ENCODE measurements around the gene GPR55.

GPR55 gene

DNA sequence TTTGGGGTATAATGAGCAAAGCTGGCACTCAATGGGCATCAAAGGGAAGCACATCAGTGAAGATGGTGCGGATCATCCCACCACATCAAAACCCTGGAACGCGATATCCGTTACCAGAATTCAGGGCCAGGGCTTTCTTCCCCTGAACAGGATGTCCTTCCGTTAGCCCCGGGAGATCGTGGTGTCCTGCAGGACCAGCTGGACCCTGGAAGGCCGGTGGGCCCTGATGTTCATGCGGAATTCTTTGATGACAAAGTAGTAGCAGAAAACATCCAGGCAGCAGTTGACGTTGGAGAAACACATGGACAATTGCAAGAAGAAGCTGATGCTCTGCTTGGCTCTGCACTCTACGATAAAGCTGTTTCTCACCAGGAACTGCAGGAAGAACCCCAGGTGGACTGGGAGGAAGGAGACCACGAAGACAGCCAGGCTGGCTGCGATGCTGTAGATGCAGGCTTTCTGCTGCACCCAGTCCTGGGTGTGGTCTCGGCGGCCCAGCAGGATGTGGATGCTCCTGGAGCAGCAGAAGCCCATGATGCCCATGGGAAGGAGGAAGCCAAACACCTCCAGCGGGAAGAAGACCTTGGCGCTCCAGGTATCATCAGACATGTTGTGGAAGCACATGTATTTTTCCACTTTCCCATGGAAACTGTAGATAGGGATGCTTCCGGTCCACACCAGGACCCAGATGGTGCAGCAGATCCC is 15.0 kb downstream of the GPR55 start:
- CTCF ChIA-PET, result interaction anchor here (0.7 to 10.7 kb wide), 3 partner anchors 8 to 75 kb away, joined by 3 to 108 read pairs (median 54); partner anchors contain the start of gene GPR55
- POLR2A ChIA-PET, result no interaction called here
- TF ChIP-seq, protein P1, sequence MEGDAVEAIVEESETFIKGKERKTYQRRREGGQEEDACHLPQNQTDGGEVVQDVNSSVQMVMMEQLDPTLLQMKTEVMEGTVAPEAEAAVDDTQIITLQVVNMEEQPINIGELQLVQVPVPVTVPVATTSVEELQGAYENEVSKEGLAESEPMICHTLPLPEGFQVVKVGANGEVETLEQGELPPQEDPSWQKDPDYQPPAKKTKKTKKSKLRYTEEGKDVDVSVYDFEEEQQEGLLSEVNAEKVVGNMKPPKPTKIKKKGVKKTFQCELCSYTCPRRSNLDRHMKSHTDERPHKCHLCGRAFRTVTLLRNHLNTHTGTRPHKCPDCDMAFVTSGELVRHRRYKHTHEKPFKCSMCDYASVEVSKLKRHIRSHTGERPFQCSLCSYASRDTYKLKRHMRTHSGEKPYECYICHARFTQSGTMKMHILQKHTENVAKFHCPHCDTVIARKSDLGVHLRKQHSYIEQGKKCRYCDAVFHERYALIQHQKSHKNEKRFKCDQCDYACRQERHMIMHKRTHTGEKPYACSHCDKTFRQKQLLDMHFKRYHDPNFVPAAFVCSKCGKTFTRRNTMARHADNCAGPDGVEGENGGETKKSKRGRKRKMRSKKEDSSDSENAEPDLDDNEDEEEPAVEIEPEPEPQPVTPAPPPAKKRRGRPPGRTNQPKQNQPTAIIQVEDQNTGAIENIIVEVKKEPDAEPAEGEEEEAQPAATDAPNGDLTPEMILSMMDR (IDR thresholded peaks at IDR 0.05; ENCODE audit: control extremely low read depth, extremely low read depth, low read depth, missing control alignments), result no peak
- no peak for DNase-seq (ENCODE audit: extremely low spot score)

DNA sequence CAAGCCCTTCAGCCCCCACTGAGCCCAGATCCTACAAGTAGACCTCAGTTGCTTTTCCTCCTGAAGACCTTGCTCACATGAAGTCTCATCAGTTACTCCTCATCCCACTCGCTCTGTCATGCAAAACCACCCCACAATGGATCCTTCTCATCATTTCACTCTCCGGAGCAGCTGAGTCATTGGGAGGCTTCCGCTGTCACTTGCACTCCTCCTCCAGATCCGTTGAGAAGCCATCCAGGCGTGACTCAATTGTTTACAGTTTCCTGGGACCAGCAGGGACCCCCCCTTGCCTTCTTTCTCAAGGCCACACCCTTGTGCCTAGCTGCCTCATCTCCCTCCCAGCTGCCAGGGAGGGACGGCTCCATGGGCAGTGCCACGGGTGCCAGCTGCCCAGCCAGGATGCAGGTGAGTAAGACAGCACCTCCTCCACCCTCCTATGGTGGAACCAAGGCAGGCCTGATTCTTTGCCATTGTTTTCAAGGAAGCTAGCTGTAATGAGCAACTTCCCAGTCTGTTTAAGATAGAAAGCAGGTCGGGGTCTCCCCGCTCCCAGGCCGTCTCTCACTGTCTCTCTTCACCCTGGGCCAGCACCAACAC is 16.3 kb downstream of the GPR55 start:
- no peak for DNase-seq (ENCODE audit: extremely low spot score)

DNA sequence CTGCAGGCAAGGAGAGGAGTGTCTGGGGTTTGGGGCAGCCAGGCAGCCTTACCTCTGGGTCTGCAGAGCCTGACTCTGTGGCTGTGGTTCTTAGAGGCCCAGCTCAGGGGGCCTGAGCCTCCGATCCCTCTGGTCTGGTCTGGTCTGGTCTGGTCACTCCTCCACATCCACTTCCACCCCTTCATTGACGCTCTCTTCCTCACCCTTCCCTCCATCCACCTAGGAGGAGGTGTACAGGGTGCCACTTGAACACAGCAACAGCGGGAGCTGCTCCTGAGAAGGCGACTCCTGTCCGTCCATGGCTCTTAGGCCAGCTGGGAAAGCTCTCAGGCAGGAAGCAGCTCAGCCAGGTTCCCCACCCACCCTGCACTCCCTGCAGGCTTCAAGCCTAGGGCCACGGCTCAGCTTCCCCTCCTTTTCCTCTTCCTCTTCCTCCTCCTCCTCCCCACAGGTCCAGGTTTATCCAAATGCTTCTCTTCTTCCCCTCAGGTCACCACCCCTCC is 16.9 kb downstream of the GPR55 start:
- ChIA-PET POLR2A (interaction anchor here (1.0 kb wide), 1 partner anchor 16 kb away, joined by 3 read pairs; the partner anchor contains the start of gene GPR55), CTCF (interaction anchor here (1.2 to 13.8 kb wide), 4 partner anchors 17 to 145 kb away, joined by 3 to 256 read pairs (median 56); partner anchors contain the start of gene GPR55)
- TF ChIP-seq, protein P1 (IDR thresholded peaks at IDR 0.05; ENCODE audit: control extremely low read depth, extremely low read depth, low read depth, missing control alignments), result no peak
- DNase-seq (ENCODE audit: extremely low spot score), result no peak

More for the DNA sequence above, 16.3 kb downstream of the GPR55 start:
- POLR2A ChIA-PET, result no interaction called here
- CTCF ChIA-PET, result interaction anchor here (1.2 to 13.8 kb wide), 4 partner anchors 16 to 144 kb away, joined by 3 to 256 read pairs (median 56); partner anchors contain the start of gene GPR55
- TF ChIP-seq, protein P1 (IDR thresholded peaks at IDR 0.05; ENCODE audit: control extremely low read depth, extremely low read depth, low read depth, missing control alignments), result no peak

DNA sequence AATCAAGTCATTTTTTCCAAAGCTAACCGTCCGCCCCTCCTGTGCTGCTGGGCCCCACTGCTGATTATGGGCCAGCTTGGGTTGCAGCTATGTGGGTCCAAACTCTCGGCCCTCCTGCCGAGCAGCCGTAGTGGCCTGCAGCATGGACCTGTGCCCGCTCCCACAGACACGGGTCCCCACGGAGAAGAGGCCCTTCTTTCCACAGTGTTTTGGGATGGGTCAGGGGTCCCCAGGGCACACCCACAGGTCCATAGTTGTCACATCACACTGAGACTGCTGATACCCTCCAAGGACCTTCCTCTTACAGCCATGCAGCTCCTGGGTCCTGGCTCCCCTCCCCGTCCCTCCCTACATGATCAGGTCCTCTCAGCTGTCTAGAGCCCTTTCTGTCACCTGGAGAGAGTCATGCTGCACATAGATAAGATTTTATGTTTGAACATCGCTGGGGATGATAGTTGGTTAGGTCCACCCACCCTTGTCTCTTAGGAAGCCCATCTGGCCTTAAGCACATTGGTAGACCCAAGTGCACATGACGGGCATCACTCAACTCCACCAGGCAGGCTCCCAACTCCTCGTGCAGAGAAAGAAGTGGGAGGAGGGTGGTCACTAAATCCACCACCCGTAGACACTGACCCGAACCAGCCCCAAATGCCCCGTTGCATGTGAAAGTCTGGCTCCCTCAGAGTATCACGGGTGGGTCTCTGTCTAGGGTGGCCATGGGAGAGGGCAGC is 17.5 kb downstream of the GPR55 start:
- ChIA-PET CTCF (interaction anchor here (0.6 to 13.8 kb wide), 7 partner anchors 11 to 145 kb away, joined by 3 to 256 read pairs (median 6); partner anchors contain the start of gene GPR55), POLR2A (interaction anchor here (1.0 kb wide), 1 partner anchor 17 kb away, joined by 3 read pairs; the partner anchor contains the start of gene GPR55)
- TF ChIP-seq, protein P1 (IDR thresholded peaks at IDR 0.05; ENCODE audit: control extremely low read depth, extremely low read depth, low read depth, missing control alignments), result no peak
- DNase-seq (ENCODE audit: extremely low spot score), result no peak

DNA sequence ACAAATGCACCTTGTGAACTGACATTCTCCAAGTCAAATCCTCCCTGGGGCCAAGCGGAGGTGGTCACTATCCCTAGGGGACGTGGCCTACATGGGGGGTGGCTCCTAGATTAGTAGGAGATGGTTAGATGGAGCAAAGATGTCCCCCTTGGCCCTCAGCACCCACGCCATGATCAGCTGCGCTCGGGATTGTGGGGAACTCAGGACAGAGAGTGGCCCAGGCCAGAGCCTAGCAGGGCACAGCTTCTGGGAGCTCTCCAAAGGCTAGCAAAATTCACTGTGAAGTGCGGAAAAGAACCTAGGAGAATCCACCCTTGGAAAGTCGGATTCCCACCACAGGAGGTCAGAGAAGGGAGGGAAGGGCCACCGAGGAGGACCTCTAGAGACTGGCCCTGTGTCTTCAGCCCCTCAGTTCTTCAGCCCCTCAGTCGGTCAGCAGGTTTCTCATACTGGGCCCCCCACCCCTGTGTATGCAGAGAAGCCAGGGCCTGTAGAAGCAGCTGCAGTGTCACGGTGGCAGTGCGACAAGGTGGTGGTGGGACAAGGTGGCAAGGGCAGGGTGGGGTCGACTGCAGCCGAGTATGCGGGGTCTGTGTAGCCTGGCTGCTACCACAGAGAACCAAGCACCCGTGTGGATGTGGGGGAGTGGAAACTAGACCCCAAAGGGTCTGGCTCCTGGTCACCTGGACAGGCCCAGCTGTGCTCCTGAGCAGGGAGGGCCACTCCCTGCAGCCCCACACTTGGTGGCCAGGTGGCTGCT is 18.4 kb downstream of the GPR55 start:
- POLR2A ChIA-PET, result no interaction called here
- CTCF ChIA-PET, result interaction anchor here (0.6 to 13.8 kb wide), 6 partner anchors 10 to 97 kb away, joined by 3 to 256 read pairs (median 6); partner anchors contain the start of gene GPR55
- TF ChIP-seq, protein P1 (IDR thresholded peaks at IDR 0.05; ENCODE audit: control extremely low read depth, extremely low read depth, low read depth, missing control alignments), result no peak
- DNase-seq (ENCODE audit: extremely low spot score), result no peak
